AG04450 (cell line): ENCODE results near the gene ID1. TPM values are rescaled to one million over a fixed set of nuclear protein-coding genes. Genes with fewer than 3 reads are reported as not detected.
A peak's percentile ranks its signal among the peaks of the same experiment; 100 is the strongest.

ENCODE experiments used
- CTCF ChIA-PET: fragments of 300-600, 350-600 bp; formaldehyde crosslinking; extraction: SDS; loops from one replicate; lab custom pipeline; 2022; ENCODE audit warnings: antibody characterized with exemption, inconsistent platforms; lab: Charles Lee
- POLR2A ChIA-PET: fragments of 350-600 bp; formaldehyde crosslinking; extraction: SDS; loops from one replicate; lab custom pipeline; 2021; ENCODE audit warnings: antibody characterized with exemption, inconsistent platforms; lab: Yijun Ruan, JAX
- DNase-seq: peaks from one replicate; pipeline ENCODE4 v3.0.0-alpha.2; 2011; ENCODE audit warnings: low read depth, low spot score
- H3K27ac ChIP-seq: one replicate; pipeline ENCODE4 v1.5.1; 2012; ENCODE audit warnings: low read depth, low read length, control low read depth
- H3K27me3 ChIP-seq: one replicate; pipeline ENCODE4 v1.6.0; 2012; ENCODE audit warnings: low read length; ENCODE audit not compliant: control insufficient read depth, insufficient read depth
- H3K4me3 ChIP-seq: 2 replicates; pipeline ENCODE4 v1.5.1; 2011; ENCODE audit warnings: mild to moderate bottlenecking, low read depth, low read length, control low read depth
- H3K9me3 ChIP-seq: 2 replicates; pipeline ENCODE4 v1.5.1; 2012; ENCODE audit warnings: low read length; ENCODE audit not compliant: control insufficient read depth, insufficient read depth
- polyA plus RNA-seq: library from polyadenylated mRNA; depleted of rRNA; stranded (reverse); fragments of >200 nt; gene quantifications from 2 replicates; pipeline ENCODE4 v1.2.3, GENCODE V29; 2011
- TF ChIP-seq, protein P1 (sequence below): IDR thresholded peaks from 2 replicates; pipeline ENCODE4 v1.5.1; 2011; ENCODE audit warnings: low read depth, low read length, control low read depth, inconsistent platforms

The ID1 gene
- polyA plus RNA-seq, 1 experiment = 7.8 TPM

DNA sequence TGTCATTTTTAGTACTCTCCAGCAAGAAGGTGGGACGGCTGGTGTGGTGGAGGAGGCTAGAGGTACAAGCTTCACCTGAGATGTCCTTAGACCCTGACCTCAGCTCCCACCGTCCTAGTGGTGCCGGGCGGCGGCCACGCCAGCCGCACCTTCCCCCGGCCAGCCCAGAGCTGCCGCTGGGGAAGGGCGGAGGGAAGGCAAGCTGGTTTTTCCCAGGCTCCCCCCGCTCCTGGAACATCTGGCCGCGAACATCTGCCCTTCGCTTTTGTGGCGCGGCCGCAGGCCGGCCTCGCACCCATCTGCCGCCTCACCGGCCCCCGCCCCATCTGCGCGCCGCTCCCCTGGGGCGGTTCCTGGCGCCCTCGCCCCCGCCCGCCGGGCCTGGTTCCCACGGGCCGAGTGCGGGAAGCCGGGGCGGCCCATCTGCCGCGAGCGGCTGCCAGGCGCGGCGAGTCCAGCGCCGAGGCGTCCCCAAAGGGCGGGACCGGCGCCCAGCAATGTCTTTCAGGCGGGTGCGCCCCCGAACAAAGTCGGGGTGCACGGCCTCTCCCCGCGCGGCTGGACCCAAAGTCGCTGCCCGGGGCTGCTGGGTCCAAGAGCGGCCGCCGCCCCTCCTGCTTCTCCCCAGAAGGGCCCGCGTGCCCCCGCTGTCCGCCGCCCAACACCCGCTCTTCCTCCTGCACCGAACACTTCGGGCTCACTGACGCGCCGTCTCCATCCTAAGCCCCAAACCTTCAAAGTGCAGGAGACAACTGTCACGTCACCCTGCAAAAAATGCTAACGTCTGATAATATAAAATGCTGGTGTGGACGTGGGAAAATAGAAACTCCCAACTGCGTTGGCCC, 17.3 kb upstream of the ID1 start:
- no peaks in the 10 kb centered on the region for H3K27me3 ChIP-seq
- POLR2A ChIA-PET = interaction anchor here (1.0 to 1.9 kb wide), 2 partner anchors 16 to 17 kb away, joined by 8 to 12 read pairs; partner anchors contain the start of gene ID1
- TF ChIP-seq, protein P1, sequence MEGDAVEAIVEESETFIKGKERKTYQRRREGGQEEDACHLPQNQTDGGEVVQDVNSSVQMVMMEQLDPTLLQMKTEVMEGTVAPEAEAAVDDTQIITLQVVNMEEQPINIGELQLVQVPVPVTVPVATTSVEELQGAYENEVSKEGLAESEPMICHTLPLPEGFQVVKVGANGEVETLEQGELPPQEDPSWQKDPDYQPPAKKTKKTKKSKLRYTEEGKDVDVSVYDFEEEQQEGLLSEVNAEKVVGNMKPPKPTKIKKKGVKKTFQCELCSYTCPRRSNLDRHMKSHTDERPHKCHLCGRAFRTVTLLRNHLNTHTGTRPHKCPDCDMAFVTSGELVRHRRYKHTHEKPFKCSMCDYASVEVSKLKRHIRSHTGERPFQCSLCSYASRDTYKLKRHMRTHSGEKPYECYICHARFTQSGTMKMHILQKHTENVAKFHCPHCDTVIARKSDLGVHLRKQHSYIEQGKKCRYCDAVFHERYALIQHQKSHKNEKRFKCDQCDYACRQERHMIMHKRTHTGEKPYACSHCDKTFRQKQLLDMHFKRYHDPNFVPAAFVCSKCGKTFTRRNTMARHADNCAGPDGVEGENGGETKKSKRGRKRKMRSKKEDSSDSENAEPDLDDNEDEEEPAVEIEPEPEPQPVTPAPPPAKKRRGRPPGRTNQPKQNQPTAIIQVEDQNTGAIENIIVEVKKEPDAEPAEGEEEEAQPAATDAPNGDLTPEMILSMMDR = no peak
- CTCF ChIA-PET = interaction anchor here (1.4 to 2.5 kb wide), 6 partner anchors 24 to 136 kb away, joined by 3 to 12 read pairs (median 4); no protein-coding TSS in a partner anchor
- H3K4me3 ChIP-seq = peak overlapping the region; percentile 49
- DNase-seq = no peak
- no peak overlapping the region for H3K27ac ChIP-seq
- no peaks in the 10 kb centered on the region for H3K9me3 ChIP-seq

DNA sequence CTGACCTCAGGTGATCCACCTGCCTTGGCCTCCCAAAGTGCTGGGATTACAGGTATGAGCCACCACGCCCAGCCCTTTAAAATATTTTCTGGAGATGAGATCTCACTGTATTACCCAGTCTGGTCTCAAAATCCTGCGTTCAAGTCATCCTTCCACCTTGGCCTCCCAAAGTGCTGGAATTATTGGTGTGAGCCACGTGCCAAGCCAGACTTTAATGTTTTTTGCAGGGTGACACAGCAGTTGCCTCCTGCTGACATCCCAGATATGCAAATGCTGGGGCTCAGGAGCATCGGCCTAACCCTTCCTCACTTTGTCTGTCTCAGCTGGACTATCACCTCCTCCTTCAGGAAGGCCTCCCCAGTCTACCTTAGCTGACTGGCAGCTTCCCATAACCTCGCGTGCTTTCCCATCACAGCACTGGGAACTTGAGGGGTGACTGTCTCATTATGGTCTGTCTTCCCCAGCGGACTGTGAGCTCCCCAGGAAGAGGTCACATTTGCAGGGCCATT, 14.3 kb upstream of the ID1 start:
- POLR2A ChIA-PET = interaction anchor here (1.5 kb wide), 2 partner anchors 14 to 16 kb away, joined by 4 read pairs; partner anchors contain the start of gene ID1
- no peak overlapping the region for H3K4me3 ChIP-seq
- DNase-seq = no peak
- no peaks in the 10 kb centered on the region for H3K27me3 ChIP-seq
- H3K9me3 ChIP-seq = no peaks in the 10 kb centered on the region
- TF ChIP-seq, protein P1 = no peak
- CTCF ChIA-PET = interaction anchor here (0.6 to 3.5 kb wide), 6 partner anchors 21 to 159 kb away, joined by 3 to 24 read pairs (median 6); no protein-coding TSS in a partner anchor
- no peak overlapping the region for H3K27ac ChIP-seq

DNA sequence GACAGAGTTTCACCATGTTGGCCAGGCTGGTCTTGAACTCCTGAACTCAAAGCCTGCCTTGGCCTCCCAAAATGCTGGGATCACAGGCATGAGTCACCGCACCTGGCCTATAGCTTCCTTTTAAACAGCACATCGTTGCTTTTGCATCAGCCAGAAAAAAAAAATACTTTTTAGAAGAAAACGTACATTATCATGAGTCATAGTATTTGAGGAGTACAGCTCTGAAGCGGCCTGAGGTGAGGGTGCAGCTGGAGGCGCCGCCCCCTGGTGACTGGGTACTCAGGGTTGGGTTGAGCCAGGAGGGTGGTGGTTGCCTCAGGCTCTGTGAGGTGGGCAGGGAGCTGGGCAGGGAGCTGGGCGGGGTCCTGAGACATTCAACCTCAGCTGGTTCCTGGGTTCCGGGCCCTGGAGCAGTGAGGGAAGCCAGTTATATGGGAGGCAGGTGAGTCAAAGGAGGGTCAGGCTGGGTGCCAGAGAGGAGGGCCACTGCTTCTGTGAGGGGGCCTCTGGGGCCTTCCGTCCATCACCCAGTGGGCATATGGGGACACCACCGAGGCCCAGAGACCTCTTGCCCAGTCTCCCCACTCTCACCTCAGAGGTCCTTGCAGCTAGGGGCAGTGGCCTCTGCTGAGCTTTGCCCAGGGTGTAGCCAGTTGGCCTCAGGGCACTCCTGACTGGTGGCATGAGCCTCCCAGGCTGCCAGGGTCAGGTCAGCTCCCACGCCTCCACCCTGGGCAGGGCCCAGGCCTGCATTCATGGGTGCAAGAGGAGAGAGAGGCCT, 11.7 kb upstream of the ID1 start:
- DNase-seq = no peak
- TF ChIP-seq, protein P1 = peak; percentile 10; the same call in 1 of the 2 replicates
- CTCF ChIA-PET = interaction anchor here (0.6 to 3.5 kb wide), 4 partner anchors 31 to 130 kb away, joined by 3 to 24 read pairs (median 4); no protein-coding TSS in a partner anchor
- no peaks in the 10 kb centered on the region for H3K27me3 ChIP-seq
- H3K4me3 ChIP-seq = no peak overlapping the region
- peak overlapping the region; percentile 47 for H3K27ac ChIP-seq
- POLR2A ChIA-PET = interaction anchor here (0.8 to 1.4 kb wide), 4 partner anchors 9 to 20 kb away, joined by 3 to 10 read pairs (median 4); partner anchors contain the start of gene ID1
- H3K9me3 ChIP-seq = no peaks in the 10 kb centered on the region

DNA sequence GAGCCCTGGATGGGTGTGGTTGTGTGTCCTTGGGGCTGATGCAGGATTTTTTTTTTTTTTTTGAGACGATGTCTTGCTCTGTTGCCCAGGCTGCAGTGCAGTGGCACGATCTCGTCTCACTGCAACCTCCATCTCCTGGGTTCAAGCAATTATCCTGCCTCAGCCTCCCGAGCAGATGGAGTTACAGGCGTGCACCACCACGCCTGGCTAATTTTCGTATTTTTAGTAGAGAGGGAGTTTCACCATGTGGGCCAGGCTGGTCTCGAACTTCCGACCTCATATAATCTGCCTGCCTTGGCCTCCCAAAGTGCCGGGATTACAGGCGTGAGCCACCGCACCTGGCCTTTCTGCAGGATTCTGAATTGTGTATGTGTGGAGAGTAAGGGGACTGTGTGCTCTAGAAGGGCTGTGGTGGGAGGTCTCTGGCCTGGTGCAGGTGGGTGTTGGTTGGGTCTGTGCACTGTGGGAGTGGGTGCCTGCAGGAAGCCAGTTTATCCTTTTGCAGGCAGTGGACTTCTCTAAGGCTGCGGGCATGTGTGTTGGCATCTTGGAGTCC, 11.0 kb upstream of the ID1 start:
- Histone ChIP-seq H3K4me3 (no peak overlapping the region), H3K27me3 (no peaks in the 10 kb centered on the region), H3K9me3 (no peaks in the 10 kb centered on the region), H3K27ac (peak overlapping the region; percentile 47)
- DNase-seq = no peak
- TF ChIP-seq, protein P1 = no peak
- ChIA-PET POLR2A (interaction anchor here (1.2 kb wide), 1 partner anchor 21 kb away, joined by 4 read pairs; no protein-coding TSS in a partner anchor), CTCF (interaction anchor here (3.5 kb wide), 1 partner anchor 32 kb away, joined by 24 read pairs; no protein-coding TSS in a partner anchor)
